ENCODE measurements around the gene ZNF30. TPM values are rescaled to one million over a fixed set of nuclear protein-coding genes. Genes with fewer than 3 reads are reported as not detected.
A peak's percentile ranks its signal among the peaks of the same experiment; 100 is the strongest.

Gene ZNF30
- total RNA-seq, 1 donor from 2014 or later, result 3.5 TPM

GRCh38 chr19:34983786-34984185 is 57.1 kb downstream of the ZNF30 start:
- H3K9me3 ChIP-seq, result no peaks in the 10 kb centered on the region
- no peaks in the 10 kb centered on the region for H3K36me3 ChIP-seq
- H3K27ac ChIP-seq, result no peak overlapping the region
- no peaks in the 10 kb centered on the region for H3K27me3 ChIP-seq (ENCODE audit: low read depth)
- peaks cover 17% of the 10 kb centered on the region for H3K4me1 ChIP-seq
- H3K4me3 ChIP-seq, result no peak overlapping the region
- ATAC-seq, result no peak
- TF ChIP-seq, protein P1, sequence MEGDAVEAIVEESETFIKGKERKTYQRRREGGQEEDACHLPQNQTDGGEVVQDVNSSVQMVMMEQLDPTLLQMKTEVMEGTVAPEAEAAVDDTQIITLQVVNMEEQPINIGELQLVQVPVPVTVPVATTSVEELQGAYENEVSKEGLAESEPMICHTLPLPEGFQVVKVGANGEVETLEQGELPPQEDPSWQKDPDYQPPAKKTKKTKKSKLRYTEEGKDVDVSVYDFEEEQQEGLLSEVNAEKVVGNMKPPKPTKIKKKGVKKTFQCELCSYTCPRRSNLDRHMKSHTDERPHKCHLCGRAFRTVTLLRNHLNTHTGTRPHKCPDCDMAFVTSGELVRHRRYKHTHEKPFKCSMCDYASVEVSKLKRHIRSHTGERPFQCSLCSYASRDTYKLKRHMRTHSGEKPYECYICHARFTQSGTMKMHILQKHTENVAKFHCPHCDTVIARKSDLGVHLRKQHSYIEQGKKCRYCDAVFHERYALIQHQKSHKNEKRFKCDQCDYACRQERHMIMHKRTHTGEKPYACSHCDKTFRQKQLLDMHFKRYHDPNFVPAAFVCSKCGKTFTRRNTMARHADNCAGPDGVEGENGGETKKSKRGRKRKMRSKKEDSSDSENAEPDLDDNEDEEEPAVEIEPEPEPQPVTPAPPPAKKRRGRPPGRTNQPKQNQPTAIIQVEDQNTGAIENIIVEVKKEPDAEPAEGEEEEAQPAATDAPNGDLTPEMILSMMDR (IDR thresholded peaks at IDR 0.05), result no peak
- no peak for DNase-seq
- intact Hi-C loops (cut with DNase I), result no loop called here

GRCh38 chr19:34984287-34984686 is 57.6 kb downstream of the ZNF30 start:
- H3K27ac ChIP-seq, result no peak overlapping the region
- DNase-seq, result no peak
- TF ChIP-seq, protein P1 (IDR thresholded peaks at IDR 0.05), result no peak

DNA sequence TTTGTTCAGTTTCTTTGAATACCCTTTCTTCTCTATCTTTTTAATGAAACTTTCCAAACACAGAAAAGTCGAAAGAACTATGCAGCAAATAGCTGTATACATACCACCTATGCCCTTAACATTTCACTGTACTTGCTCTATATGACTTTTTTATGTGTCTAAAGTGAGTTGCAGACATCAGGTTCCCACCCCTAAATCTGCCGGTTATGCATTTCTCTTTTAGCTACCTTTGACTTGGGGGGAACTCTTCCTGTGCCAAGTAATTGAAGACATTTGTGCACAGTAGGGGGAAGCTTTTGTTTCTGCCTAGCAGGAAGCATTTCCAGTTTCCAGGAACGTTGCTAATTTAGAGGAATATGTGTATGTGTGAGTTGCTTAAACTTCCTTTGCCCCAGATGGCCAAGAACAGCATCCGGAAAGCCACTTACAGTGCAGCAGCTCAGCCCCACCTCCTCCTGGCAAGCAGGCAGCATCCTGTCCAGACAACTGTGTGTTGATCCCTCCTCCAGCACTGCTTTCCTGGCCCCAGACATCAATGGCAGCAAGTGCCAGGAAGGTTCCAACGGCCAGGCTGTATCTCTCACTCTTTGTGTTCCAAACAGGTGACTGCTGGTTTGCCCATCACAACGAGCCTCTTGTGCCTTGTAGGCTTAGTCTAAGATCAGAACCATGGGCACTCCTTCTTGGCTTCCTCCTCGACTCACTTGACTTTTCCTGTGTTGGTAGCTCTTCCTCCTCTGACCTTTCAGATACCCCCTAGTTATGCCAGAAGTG is 58.7 kb downstream of the ZNF30 start:
- intact Hi-C loops (cut with DNase I), result no loop called here
- no peaks in the 10 kb centered on the region for H3K27me3 ChIP-seq (ENCODE audit: low read depth)
- no peaks in the 10 kb centered on the region for H3K9me3 ChIP-seq
- ATAC-seq (peak; percentile 83 to 91), DNase-seq (peak; percentile 63)
- TF ChIP-seq, protein P1 (IDR thresholded peaks at IDR 0.05), result no peak
- no peaks in the 10 kb centered on the region for H3K36me3 ChIP-seq
- H3K4me3 ChIP-seq, result no peak overlapping the region
- H3K4me1 ChIP-seq, result peaks cover 17% of the 10 kb centered on the region
- peak overlapping the region; percentile 65 for H3K27ac ChIP-seq

More at GRCh38 chr19:34984287-34984686, 57.6 kb downstream of the ZNF30 start:
- intact Hi-C loops (cut with DNase I), result no loop called here
- ATAC-seq, result no peak
- H3K27me3 ChIP-seq (ENCODE audit: low read depth), result no peaks in the 10 kb centered on the region
- H3K4me3 ChIP-seq, result no peak overlapping the region
- no peaks in the 10 kb centered on the region for H3K36me3 ChIP-seq
- no peaks in the 10 kb centered on the region for H3K9me3 ChIP-seq
- H3K4me1 ChIP-seq, result peaks cover 17% of the 10 kb centered on the region

DNA sequence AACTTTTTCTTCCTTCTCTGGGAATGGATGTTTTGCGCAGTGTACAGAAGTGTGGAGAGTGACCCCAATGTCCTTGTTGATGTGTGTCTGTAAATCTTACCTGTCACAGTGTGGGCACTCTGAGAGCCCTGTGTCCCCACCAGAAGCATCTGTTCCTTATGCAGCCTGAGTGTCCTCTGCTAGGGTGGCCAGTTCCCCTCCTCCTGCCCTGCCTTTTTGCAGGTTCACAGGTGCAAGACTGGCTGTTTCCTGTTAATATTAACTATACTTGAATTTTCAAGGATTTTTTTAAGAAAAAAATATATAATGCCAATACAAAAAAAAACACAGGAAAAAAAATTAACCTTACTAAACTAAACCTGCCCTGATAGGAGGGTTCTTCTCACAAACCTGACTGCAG is 61.4 kb downstream of the ZNF30 start:
- Histone ChIP-seq H3K9me3 (no peaks in the 10 kb centered on the region), H3K27me3 (ENCODE audit: low read depth) (no peaks in the 10 kb centered on the region), H3K4me3 (no peak overlapping the region), H3K4me1 (peaks cover 17% of the 10 kb centered on the region), H3K36me3 (no peaks in the 10 kb centered on the region), H3K27ac (no peak overlapping the region)
- intact Hi-C loops (cut with DNase I), result no loop called here
- TF ChIP-seq, protein P1 (IDR thresholded peaks at IDR 0.05), result no peak
- DNase-seq (peak; percentile 6), ATAC-seq (no peak)

DNA sequence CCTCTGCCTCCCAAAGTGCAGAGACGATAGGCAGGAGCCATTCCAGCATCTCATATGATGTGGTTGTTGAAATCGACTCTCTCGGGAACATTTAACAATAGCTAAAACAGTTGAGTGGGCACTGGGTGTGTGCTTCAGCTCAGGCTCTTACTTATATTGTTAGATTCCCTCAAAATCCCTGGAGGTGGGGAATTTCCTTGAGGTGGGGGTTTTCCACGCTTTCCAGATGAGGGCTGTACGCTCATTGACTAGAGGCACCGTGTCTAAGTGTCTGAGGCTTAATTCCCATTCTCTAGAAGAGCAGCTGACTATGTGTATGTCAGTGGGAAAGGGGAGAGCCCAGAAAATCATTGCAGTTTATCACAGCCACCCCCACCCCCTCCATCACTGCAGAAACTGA is 62.6 kb downstream of the ZNF30 start:
- no peak for ATAC-seq
- no peak for DNase-seq

More for the DNA sequence above, 62.6 kb downstream of the ZNF30 start:
- Histone ChIP-seq H3K9me3 (no peaks in the 10 kb centered on the region), H3K36me3 (no peaks in the 10 kb centered on the region), H3K27me3 (ENCODE audit: low read depth) (no peaks in the 10 kb centered on the region), H3K4me3 (no peak overlapping the region), H3K4me1 (peaks cover 20% of the 10 kb centered on the region), H3K27ac (no peak overlapping the region)
- intact Hi-C loops (cut with DNase I), result no loop called here
- TF ChIP-seq, protein P1 (IDR thresholded peaks at IDR 0.05), result no peak

All from lower lobe of right lung (tissue), 2 donors.